Omental fat pad (tissue), 4 donors: ENCODE measurements around the gene OR51E1. TPM values are rescaled to one million over a fixed set of nuclear protein-coding genes. Genes with fewer than 3 reads are reported as not detected.

Source experiments
- ATAC-seq: fragments of 150-250 bp; one replicate; pipeline ENCODE4 v1.9.1; 2016; ENCODE audit warnings: mild to moderate bottlenecking, moderate library complexity; ENCODE audit not compliant: low FRiP score
- DNase-seq: peaks from one replicate; pipeline ENCODE4 v3.0.0-alpha.2; 2019; ENCODE audit warnings: low spot score
- total RNA-seq, 4 donors: library from RNA; depleted of rRNA; stranded (reverse); fragments of >200 nt; gene quantifications; one replicate each; pipeline ENCODE4 v1.1.0, GENCODE V29; 2016
- TF ChIP-seq, protein P1 (sequence below), 3 donors: fragments of 450-650 bp; IDR thresholded peaks; one replicate each; pipeline ENCODE4 v1.5.1; 2016 to 2017; ENCODE audit warnings: antibody characterized with exemption in 3 of 3, mild to moderate bottlenecking in 3 of 3, moderate library complexity in 2 of 3

Gene OR51E1
- total RNA-seq, 4 donors from 2014 or later = 0.60 to 8.7 (median 2.0) TPM

- ATAC-seq = no peak
- TF ChIP-seq, protein P1, sequence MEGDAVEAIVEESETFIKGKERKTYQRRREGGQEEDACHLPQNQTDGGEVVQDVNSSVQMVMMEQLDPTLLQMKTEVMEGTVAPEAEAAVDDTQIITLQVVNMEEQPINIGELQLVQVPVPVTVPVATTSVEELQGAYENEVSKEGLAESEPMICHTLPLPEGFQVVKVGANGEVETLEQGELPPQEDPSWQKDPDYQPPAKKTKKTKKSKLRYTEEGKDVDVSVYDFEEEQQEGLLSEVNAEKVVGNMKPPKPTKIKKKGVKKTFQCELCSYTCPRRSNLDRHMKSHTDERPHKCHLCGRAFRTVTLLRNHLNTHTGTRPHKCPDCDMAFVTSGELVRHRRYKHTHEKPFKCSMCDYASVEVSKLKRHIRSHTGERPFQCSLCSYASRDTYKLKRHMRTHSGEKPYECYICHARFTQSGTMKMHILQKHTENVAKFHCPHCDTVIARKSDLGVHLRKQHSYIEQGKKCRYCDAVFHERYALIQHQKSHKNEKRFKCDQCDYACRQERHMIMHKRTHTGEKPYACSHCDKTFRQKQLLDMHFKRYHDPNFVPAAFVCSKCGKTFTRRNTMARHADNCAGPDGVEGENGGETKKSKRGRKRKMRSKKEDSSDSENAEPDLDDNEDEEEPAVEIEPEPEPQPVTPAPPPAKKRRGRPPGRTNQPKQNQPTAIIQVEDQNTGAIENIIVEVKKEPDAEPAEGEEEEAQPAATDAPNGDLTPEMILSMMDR (IDR thresholded peaks at IDR 0.05) = no peak
- DNase-seq = no peak
Measured at GRCh38 chr11:4637662-4638047, 6.1 kb upstream of the OR51E1 start.

DNA sequence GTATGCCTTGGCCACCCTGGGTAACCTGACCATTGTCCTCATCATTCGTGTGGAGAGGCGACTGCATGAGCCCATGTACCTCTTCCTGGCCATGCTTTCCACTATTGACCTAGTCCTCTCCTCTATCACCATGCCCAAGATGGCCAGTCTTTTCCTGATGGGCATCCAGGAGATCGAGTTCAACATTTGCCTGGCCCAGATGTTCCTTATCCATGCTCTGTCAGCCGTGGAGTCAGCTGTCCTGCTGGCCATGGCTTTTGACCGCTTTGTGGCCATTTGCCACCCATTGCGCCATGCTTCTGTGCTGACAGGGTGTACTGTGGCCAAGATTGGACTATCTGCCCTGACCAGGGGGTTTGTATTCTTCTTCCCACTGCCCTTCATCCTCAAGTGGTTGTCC, 3.9 kb upstream of the OR51E1 start:
- TF ChIP-seq, protein P1 (IDR thresholded peaks at IDR 0.05) = no peak
- no peak for ATAC-seq
- DNase-seq = no peak

DNA sequence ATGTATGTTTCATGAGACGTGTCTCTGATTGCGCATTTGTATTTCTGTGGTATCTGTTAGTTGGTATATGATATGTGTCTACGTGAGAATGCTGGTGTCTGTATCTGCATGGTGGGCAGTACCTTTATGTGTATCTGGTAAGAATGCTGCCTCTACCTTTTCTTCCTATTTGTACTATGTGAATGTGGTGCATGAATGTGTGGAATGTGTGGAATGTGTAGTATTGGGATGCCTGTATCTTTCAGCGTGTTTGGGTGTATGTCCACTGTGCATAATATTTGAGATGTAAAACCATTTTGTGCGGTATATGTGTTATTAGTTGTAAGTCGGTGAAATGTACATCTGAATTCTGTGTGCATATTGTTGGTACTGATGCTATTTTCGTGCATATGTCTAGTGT, 2.3 kb upstream of the OR51E1 start:
- DNase-seq = no peak
- TF ChIP-seq, protein P1 (IDR thresholded peaks at IDR 0.05) = no peak
- no peak for ATAC-seq

- TF ChIP-seq, protein P1 (IDR thresholded peaks at IDR 0.05) = no peak
- ATAC-seq (no peak), DNase-seq (no peak)
Measured at GRCh38 chr11:4642043-4642442, 1.7 kb upstream of the OR51E1 start.

DNA sequence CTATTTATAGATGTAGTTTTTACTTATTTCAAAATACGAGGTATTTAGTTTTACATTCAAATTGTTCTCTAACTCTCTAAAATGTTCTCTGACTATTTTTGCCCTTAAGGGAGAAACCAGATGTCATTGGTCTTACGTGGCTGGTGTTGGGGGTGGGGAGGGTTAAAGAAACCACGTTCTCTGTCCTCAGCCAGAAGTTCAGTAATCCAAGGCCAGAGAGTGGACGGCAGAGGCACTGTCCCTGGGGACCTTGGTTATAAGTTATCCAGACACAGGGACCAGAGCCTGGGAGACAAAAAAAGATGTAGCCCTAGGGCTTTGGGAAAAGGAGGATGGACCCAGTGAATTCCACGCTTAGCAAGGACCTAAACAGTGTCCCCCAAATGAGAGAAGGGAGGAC, 706 bp upstream of the OR51E1 start:
- no peak for ATAC-seq
- no peak for DNase-seq
- TF ChIP-seq, protein P1 (IDR thresholded peaks at IDR 0.05) = no peak

- DNase-seq (no peak), ATAC-seq (no peak)
- TF ChIP-seq, protein P1 (IDR thresholded peaks at IDR 0.05) = no peak
Measured at GRCh38 chr11:4644233-4644632, 451 bp downstream of the OR51E1 start.

GRCh38 chr11:4645974-4646373, 2.2 kb downstream of the OR51E1 start:
- TF ChIP-seq, protein P1 (IDR thresholded peaks at IDR 0.05) = no peak
- ATAC-seq (no peak), DNase-seq (no peak)
